CD4-positive, alpha-beta T cell treated with Interleukin-4 for 1 hour (primary cell): Measurements from ENCODE around the gene SDR42E2.
"Not testable (repeated sequence)": the region's sequence is repeated elsewhere in the genome, so short reads cannot be mapped to it uniquely, and the experiment has no call there.

ENCODE experiments used
- DNase-seq, 2 donors: peaks; one replicate each; pipeline ENCODE4 v3.0.0-alpha.2; 2020 to 2022

SDR42E2 gene

GRCh38 chr16:22163806-22164205 is 1.5 kb downstream of the SDR42E2 start:
- DNase-seq, result no peak

- no peak for DNase-seq
These were observed 2.2 kb downstream of the SDR42E2 start for GRCh38 chr16:22164482-22164881.

GRCh38 chr16:22165508-22166285 is 3.4 kb downstream of the SDR42E2 start:
- DNase-seq, result no peak

GRCh38 chr16:22171953-22172352 is 9.6 kb downstream of the SDR42E2 start:
- no peak for DNase-seq

GRCh38 chr16:22172642-22173041 is 10.3 kb downstream of the SDR42E2 start:
- DNase-seq, result not testable (repeated sequence)

- DNase-seq, result no peak
These were observed 12.3 kb downstream of the SDR42E2 start for GRCh38 chr16:22174642-22175041.

GRCh38 chr16:22177968-22178930 is 15.9 kb downstream of the SDR42E2 start:
- no peak for DNase-seq

GRCh38 chr16:22181426-22181825 is 19.1 kb downstream of the SDR42E2 start:
- DNase-seq, result no peak

- DNase-seq, result no peak
These were observed 19.5 kb downstream of the SDR42E2 start for GRCh38 chr16:22181843-22182242.

GRCh38 chr16:22183335-22183734 is 21.0 kb downstream of the SDR42E2 start:
- DNase-seq, result no peak

- peak in 1 of 2 donors; percentile 25 for DNase-seq
These were observed 21.8 kb downstream of the SDR42E2 start for GRCh38 chr16:22183901-22184614.

GRCh38 chr16:22184615-22184968 is 22.3 kb downstream of the SDR42E2 start:
- no peak for DNase-seq

- no peak for DNase-seq
These were observed 24.2 kb downstream of the SDR42E2 start for GRCh38 chr16:22186517-22186916.

- no peak for DNase-seq
These were observed 25.9 kb downstream of the SDR42E2 start for GRCh38 chr16:22188267-22188594.

GRCh38 chr16:22188595-22189442 is 26.5 kb downstream of the SDR42E2 start:
- peak; percentile 82 to 84 for DNase-seq

GRCh38 chr16:22189473-22190080 is 27.3 kb downstream of the SDR42E2 start:
- DNase-seq, result no peak

GRCh38 chr16:22190081-22190775 is 27.9 kb downstream of the SDR42E2 start:
- peak; percentile 93 to 100 for DNase-seq

- peak; percentile 99 to 100 for DNase-seq
These were observed 28.6 kb downstream of the SDR42E2 start for GRCh38 chr16:22190776-22191531.

GRCh38 chr16:22191532-22192260 is 29.4 kb downstream of the SDR42E2 start:
- peak in 1 of 2 donors; percentile 51 for DNase-seq
